ENCODE measurements around the gene CAMTA1.

The CAMTA1 gene

GRCh38 chr1:7094086-7094485 is 308.8 kb downstream of the CAMTA1 start:
- ChIA-PET POLR2A (no interaction called here), CTCF (no interaction called here)
- no peak for TF ChIP-seq CTBP1 (IDR thresholded peaks at IDR 0.05; ENCODE audit: borderline replicate concordance)
- TF ChIP-seq HDGF (IDR thresholded peaks at IDR 0.05; ENCODE audit: borderline replicate concordance): no peak
- TF ChIP-seq NFRKB (IDR thresholded peaks at IDR 0.05): no peak
- no peak for TF ChIP-seq PKNOX1 (IDR thresholded peaks at IDR 0.05)
- no peak for TF ChIP-seq SUZ12 (IDR thresholded peaks at IDR 0.05)
- no peak for TF ChIP-seq ARNT (IDR thresholded peaks at IDR 0.05)
- no peak for TF ChIP-seq SP1 (IDR thresholded peaks at IDR 0.05)
- TF ChIP-seq L3MBTL2 (conservative IDR thresholded peaks at IDR 0.05): no peak
- TF ChIP-seq TARDBP (IDR thresholded peaks at IDR 0.05): no peak
- TF ChIP-seq BHLHE40 (IDR thresholded peaks at IDR 0.05; ENCODE audit: borderline replicate concordance): no peak
- no peak for TF ChIP-seq FOXA1 (IDR thresholded peaks at IDR 0.05)
- TF ChIP-seq LEF1 (IDR thresholded peaks at IDR 0.05; ENCODE audit: borderline replicate concordance): no peak
- TF ChIP-seq FOXK2 (IDR thresholded peaks at IDR 0.05): no peak
- no peak for TF ChIP-seq FOXM1 (IDR thresholded peaks at IDR 0.05; ENCODE audit: borderline replicate concordance)
- no peak for TF ChIP-seq ZNF384 (IDR thresholded peaks at IDR 0.05)
- TF ChIP-seq ELF4 (IDR thresholded peaks at IDR 0.05): no peak
- DNase-seq (ENCODE audit: extremely low spot score): no peak

- ChIA-PET POLR2A (no interaction called here), CTCF (no interaction called here)
- TF ChIP-seq HDGF (IDR thresholded peaks at IDR 0.05; ENCODE audit: borderline replicate concordance) (no peak), SUZ12 (IDR thresholded peaks at IDR 0.05) (no peak), L3MBTL2 (conservative IDR thresholded peaks at IDR 0.05) (no peak), TARDBP (IDR thresholded peaks at IDR 0.05) (no peak), BHLHE40 (IDR thresholded peaks at IDR 0.05; ENCODE audit: borderline replicate concordance) (no peak), FOXM1 (IDR thresholded peaks at IDR 0.05; ENCODE audit: borderline replicate concordance) (no peak), LEF1 (IDR thresholded peaks at IDR 0.05; ENCODE audit: borderline replicate concordance) (no peak), SP1 (IDR thresholded peaks at IDR 0.05) (no peak), PKNOX1 (IDR thresholded peaks at IDR 0.05) (no peak), ZNF384 (IDR thresholded peaks at IDR 0.05) (no peak), NFRKB (IDR thresholded peaks at IDR 0.05) (no peak), ELF4 (IDR thresholded peaks at IDR 0.05) (no peak), FOXK2 (IDR thresholded peaks at IDR 0.05) (no peak), ARNT (IDR thresholded peaks at IDR 0.05) (no peak)
- no peak for DNase-seq (ENCODE audit: extremely low spot score)
These were observed 309.3 kb downstream of the CAMTA1 start for GRCh38 chr1:7094509-7094908.

GRCh38 chr1:7095343-7095964 is 310.2 kb downstream of the CAMTA1 start:
- no peak for DNase-seq (ENCODE audit: extremely low spot score)
- POLR2A ChIA-PET: no interaction called here
- CTCF ChIA-PET: interaction anchor here (0.9 kb wide), 1 partner anchor 25 kb away, joined by 4 read pairs; no protein-coding TSS in a partner anchor
- TF ChIP-seq NFRKB (IDR thresholded peaks at IDR 0.05) (no peak), ARNT (IDR thresholded peaks at IDR 0.05) (no peak), TARDBP (IDR thresholded peaks at IDR 0.05) (no peak), SUZ12 (IDR thresholded peaks at IDR 0.05) (no peak), ZNF384 (IDR thresholded peaks at IDR 0.05) (no peak), L3MBTL2 (conservative IDR thresholded peaks at IDR 0.05) (no peak), ELF4 (IDR thresholded peaks at IDR 0.05) (no peak), BHLHE40 (IDR thresholded peaks at IDR 0.05; ENCODE audit: borderline replicate concordance) (no peak), LEF1 (IDR thresholded peaks at IDR 0.05; ENCODE audit: borderline replicate concordance) (no peak), FOXK2 (IDR thresholded peaks at IDR 0.05) (no peak), SP1 (IDR thresholded peaks at IDR 0.05) (no peak), HDGF (IDR thresholded peaks at IDR 0.05; ENCODE audit: borderline replicate concordance) (no peak), PKNOX1 (IDR thresholded peaks at IDR 0.05) (no peak), FOXM1 (IDR thresholded peaks at IDR 0.05; ENCODE audit: borderline replicate concordance) (no peak), CTBP1 (IDR thresholded peaks at IDR 0.05; ENCODE audit: borderline replicate concordance) (no peak), FOXA1 (IDR thresholded peaks at IDR 0.05) (no peak)

DNA sequence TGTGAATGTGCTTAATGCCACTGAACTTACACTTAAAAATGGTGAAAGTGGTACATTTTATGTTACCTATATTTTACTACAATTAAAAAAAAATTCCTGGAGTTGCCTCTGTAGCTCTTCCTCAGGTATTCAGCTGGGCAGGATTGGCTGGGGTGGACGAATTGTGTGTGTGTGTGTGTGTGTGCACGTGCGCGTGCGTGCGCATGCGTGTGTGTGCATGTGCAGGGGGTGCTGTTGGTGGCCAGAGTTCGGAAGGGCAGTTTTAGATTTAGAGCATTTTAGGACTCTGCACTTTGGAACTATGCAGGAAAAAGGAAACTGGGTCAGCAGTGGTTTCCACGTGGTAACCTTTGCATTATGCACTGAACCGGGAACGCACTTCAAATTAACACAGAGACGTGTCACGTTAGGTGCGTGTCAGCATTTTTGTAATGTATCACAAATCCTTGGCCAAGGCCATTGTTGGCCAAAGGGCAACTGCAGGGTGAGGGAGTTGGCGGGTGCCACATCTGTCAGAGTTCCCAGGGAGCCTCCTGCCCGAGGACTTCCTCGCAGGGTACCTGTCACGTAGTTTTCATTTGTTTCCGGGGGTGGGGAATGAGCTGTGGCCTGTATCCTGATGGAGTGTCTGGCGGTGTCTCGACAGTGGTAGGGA is 312.8 kb downstream of the CAMTA1 start:
- ChIA-PET POLR2A (no interaction called here), CTCF (no interaction called here)
- DNase-seq (ENCODE audit: extremely low spot score): no peak
- TF ChIP-seq SUZ12 (IDR thresholded peaks at IDR 0.05): no peak
- TF ChIP-seq FOXK2 (IDR thresholded peaks at IDR 0.05): no peak
- no peak for TF ChIP-seq SP1 (IDR thresholded peaks at IDR 0.05)
- TF ChIP-seq TARDBP (IDR thresholded peaks at IDR 0.05): no peak
- TF ChIP-seq ARNT (IDR thresholded peaks at IDR 0.05): no peak
- TF ChIP-seq L3MBTL2 (conservative IDR thresholded peaks at IDR 0.05): no peak
- no peak for TF ChIP-seq BHLHE40 (IDR thresholded peaks at IDR 0.05; ENCODE audit: borderline replicate concordance)
- TF ChIP-seq NFRKB (IDR thresholded peaks at IDR 0.05): no peak
- no peak for TF ChIP-seq ZNF384 (IDR thresholded peaks at IDR 0.05)
- TF ChIP-seq CTBP1 (IDR thresholded peaks at IDR 0.05; ENCODE audit: borderline replicate concordance): no peak
- TF ChIP-seq HDGF (IDR thresholded peaks at IDR 0.05; ENCODE audit: borderline replicate concordance): no peak
- no peak for TF ChIP-seq FOXA1 (IDR thresholded peaks at IDR 0.05)

- CTCF ChIA-PET: interaction anchor here (1.4 kb wide), 1 partner anchor 56 kb away, joined by 4 read pairs; no protein-coding TSS in a partner anchor
- no peak for DNase-seq (ENCODE audit: extremely low spot score)
- TF ChIP-seq FOXM1 (IDR thresholded peaks at IDR 0.05; ENCODE audit: borderline replicate concordance) (no peak), TARDBP (IDR thresholded peaks at IDR 0.05) (no peak), L3MBTL2 (conservative IDR thresholded peaks at IDR 0.05) (no peak), HDGF (IDR thresholded peaks at IDR 0.05; ENCODE audit: borderline replicate concordance) (no peak), SUZ12 (IDR thresholded peaks at IDR 0.05) (no peak), PKNOX1 (IDR thresholded peaks at IDR 0.05) (no peak), BHLHE40 (IDR thresholded peaks at IDR 0.05; ENCODE audit: borderline replicate concordance) (no peak), ELF4 (IDR thresholded peaks at IDR 0.05) (no peak), NFRKB (IDR thresholded peaks at IDR 0.05) (no peak), ZNF384 (IDR thresholded peaks at IDR 0.05) (no peak), FOXK2 (IDR thresholded peaks at IDR 0.05) (no peak), SP1 (IDR thresholded peaks at IDR 0.05) (no peak), ARNT (IDR thresholded peaks at IDR 0.05) (no peak), CTBP1 (IDR thresholded peaks at IDR 0.05; ENCODE audit: borderline replicate concordance) (no peak), FOXA1 (IDR thresholded peaks at IDR 0.05) (no peak)
- POLR2A ChIA-PET: no interaction called here
These were observed 313.4 kb downstream of the CAMTA1 start for GRCh38 chr1:7098641-7099040.
